Loucy (cell line): Measurements from ENCODE around the gene BTN2A1.
"Not testable (repeated sequence)": the region's sequence is repeated elsewhere in the genome, so short reads cannot be mapped to it uniquely, and the experiment has no call there.

Source experiments
- H2AFZ ChIP-seq: fragments of 200-600 bp; sonication (generic); 2 replicates; pipeline ENCODE4 v1.6.0; 2016; ENCODE audit warnings: antibody characterized with exemption, mild to moderate bottlenecking, low read length, moderate library complexity
- H3F3A ChIP-seq: fragments of 200-600 bp; 2 replicates; pipeline ENCODE4 v1.6.0; 2016; ENCODE audit warnings: antibody characterized with exemption, low read depth, mild to moderate bottlenecking
- H3K27me3 ChIP-seq: fragments of 200-600 bp; sonication (generic); 2 replicates; pipeline ENCODE4 v1.6.1; 2014; ENCODE audit warnings: low read length, mild to moderate bottlenecking; ENCODE audit not compliant: insufficient read depth, poor library complexity, severe bottlenecking
- H3K36me3 ChIP-seq: fragments of 200-600 bp; sonication (generic); 2 replicates; pipeline ENCODE4 v1.6.1; 2016; ENCODE audit warnings: low read length; ENCODE audit not compliant: insufficient read depth
- H3K4me1 ChIP-seq: fragments of 200-600 bp; sonication (generic); 2 replicates; pipeline ENCODE4 v1.5.1; 2014; ENCODE audit warnings: low read length, mild to moderate bottlenecking; ENCODE audit not compliant: insufficient read depth, poor library complexity, severe bottlenecking
- H3K4me2 ChIP-seq: fragments of 200-600 bp; sonication (generic); 2 replicates; pipeline ENCODE4 v1.6.0; 2014; ENCODE audit warnings: antibody characterized with exemption, low read length, low read depth, mild to moderate bottlenecking; ENCODE audit not compliant: poor library complexity, severe bottlenecking
- H3K4me3 ChIP-seq: fragments of 200-600 bp; sonication (generic); 2 replicates; pipeline ENCODE4 v1.5.1; 2014; ENCODE audit warnings: low read length, mild to moderate bottlenecking, mixed read lengths; ENCODE audit not compliant: poor library complexity, severe bottlenecking
- H3K79me2 ChIP-seq: fragments of 200-600 bp; sonication (generic); 2 replicates; pipeline ENCODE4 v1.6.1; 2014; ENCODE audit warnings: low read length; ENCODE audit not compliant: insufficient read depth
- H3K9ac ChIP-seq: fragments of 200-600 bp; sonication (generic); 2 replicates; pipeline ENCODE4 v1.6.0; 2014; ENCODE audit warnings: mild to moderate bottlenecking, low read depth, low read length, moderate library complexity; ENCODE audit not compliant: poor library complexity, severe bottlenecking
- H3K9me2 ChIP-seq: fragments of 200-600 bp; sonication (generic); replicated peaks from 2 replicates; pipeline ENCODE4 v1.6.1; 2016; ENCODE audit warnings: low read depth, low read length, mixed read lengths
- H3K9me3 ChIP-seq: fragments of 200-600 bp; sonication (generic); 2 replicates; pipeline ENCODE4 v1.6.1; 2014; ENCODE audit warnings: mild to moderate bottlenecking, antibody characterized with exemption, low read length, low read depth; ENCODE audit not compliant: insufficient read depth
- H4K20me1 ChIP-seq: fragments of 200-600 bp; sonication (generic); 2 replicates; pipeline ENCODE4 v1.6.0; 2014; ENCODE audit warnings: antibody characterized with exemption, low read length, mild to moderate bottlenecking; ENCODE audit not compliant: insufficient read depth, poor library complexity, severe bottlenecking
- EZH2phosphoT487 ChIP-seq: fragments of 200-600 bp; IDR thresholded peaks from 2 replicates; pipeline ENCODE4 v1.6.1; 2018; ENCODE audit warnings: antibody characterized with exemption, mild to moderate bottlenecking, moderate library complexity, borderline replicate concordance
- TF ChIP-seq, protein P1 (sequence below): fragments of 200-600 bp; sonication (generic); conservative IDR thresholded peaks from 2 replicates; pipeline ENCODE4 v1.5.1; 2014; ENCODE audit warnings: mild to moderate bottlenecking, antibody characterized with exemption, low read length

BTN2A1 gene

DNA sequence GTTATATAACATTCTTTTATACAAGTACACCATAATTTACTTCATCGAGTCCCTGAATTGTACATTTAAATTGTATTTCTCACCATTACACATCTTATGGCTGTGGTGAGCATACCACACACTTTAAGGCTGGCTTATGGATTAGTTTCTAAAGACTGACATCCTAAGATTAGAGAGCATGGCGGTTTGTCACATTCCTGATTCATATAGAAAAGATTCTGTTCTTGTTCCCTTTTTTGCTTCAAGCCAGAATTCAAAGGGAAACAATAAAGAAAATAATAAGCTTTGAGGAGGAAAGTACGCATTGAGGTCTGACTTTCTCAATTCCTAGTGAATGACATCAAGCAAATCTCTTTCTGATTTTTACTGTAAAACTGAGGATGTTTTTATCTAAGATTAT is 44.9 kb downstream of the BTN2A1 start:
- no peaks in the 10 kb centered on the region for H3K9me3 ChIP-seq
- no peaks in the 10 kb centered on the region for H3K79me2 ChIP-seq
- H2AFZ ChIP-seq, result no peak overlapping the region
- H3K9ac ChIP-seq, result peak overlapping the region; percentile 3
- peak overlapping the region; percentile 48 for H3K4me2 ChIP-seq
- H3K4me1 ChIP-seq, result peaks cover 28% of the 10 kb centered on the region
- no peaks in the 10 kb centered on the region for H3K9me2 ChIP-seq
- peak overlapping the region; percentile 13 for H3K4me3 ChIP-seq
- H3F3A ChIP-seq, result no peaks in the 10 kb centered on the region
- TF ChIP-seq EZH2phosphoT487, result no peak
- TF ChIP-seq, protein P1, sequence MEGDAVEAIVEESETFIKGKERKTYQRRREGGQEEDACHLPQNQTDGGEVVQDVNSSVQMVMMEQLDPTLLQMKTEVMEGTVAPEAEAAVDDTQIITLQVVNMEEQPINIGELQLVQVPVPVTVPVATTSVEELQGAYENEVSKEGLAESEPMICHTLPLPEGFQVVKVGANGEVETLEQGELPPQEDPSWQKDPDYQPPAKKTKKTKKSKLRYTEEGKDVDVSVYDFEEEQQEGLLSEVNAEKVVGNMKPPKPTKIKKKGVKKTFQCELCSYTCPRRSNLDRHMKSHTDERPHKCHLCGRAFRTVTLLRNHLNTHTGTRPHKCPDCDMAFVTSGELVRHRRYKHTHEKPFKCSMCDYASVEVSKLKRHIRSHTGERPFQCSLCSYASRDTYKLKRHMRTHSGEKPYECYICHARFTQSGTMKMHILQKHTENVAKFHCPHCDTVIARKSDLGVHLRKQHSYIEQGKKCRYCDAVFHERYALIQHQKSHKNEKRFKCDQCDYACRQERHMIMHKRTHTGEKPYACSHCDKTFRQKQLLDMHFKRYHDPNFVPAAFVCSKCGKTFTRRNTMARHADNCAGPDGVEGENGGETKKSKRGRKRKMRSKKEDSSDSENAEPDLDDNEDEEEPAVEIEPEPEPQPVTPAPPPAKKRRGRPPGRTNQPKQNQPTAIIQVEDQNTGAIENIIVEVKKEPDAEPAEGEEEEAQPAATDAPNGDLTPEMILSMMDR, result no peak
- H4K20me1 ChIP-seq, result no peaks in the 10 kb centered on the region
- no peaks in the 10 kb centered on the region for H3K36me3 ChIP-seq
- H3K27me3 ChIP-seq, result no peaks in the 10 kb centered on the region

GRCh38 chr6:26507658-26508057 is 49.9 kb downstream of the BTN2A1 start:
- Histone ChIP-seq H3K9ac (no peak overlapping the region), H3K9me3 (no peaks in the 10 kb centered on the region), H3K79me2 (no peaks in the 10 kb centered on the region), H3K4me3 (no peak overlapping the region), H3K4me1 (peaks cover 3% of the 10 kb centered on the region), H3F3A (no peaks in the 10 kb centered on the region), H2AFZ (no peak overlapping the region), H3K27me3 (no peaks in the 10 kb centered on the region), H3K9me2 (no peaks in the 10 kb centered on the region), H3K36me3 (no peaks in the 10 kb centered on the region), H3K4me2 (no peak overlapping the region), H4K20me1 (no peaks in the 10 kb centered on the region)
- no peak for TF ChIP-seq EZH2phosphoT487
- TF ChIP-seq, protein P1, result no peak

GRCh38 chr6:26511033-26511432 is 53.3 kb downstream of the BTN2A1 start:
- H3K27me3 ChIP-seq, H3K9ac ChIP-seq, H4K20me1 ChIP-seq, H3K9me3 ChIP-seq, H3K4me3 ChIP-seq, H3K4me2 ChIP-seq, H3K9me2 ChIP-seq, H3F3A ChIP-seq, H2AFZ ChIP-seq, H3K79me2 ChIP-seq, H3K36me3 ChIP-seq, H3K4me1 ChIP-seq: not testable (repeated sequence)

- no peaks in the 10 kb centered on the region for H3K27me3 ChIP-seq
- H3K9me2 ChIP-seq, result no peaks in the 10 kb centered on the region
- no peaks in the 10 kb centered on the region for H4K20me1 ChIP-seq
- H3K4me1 ChIP-seq, result peaks cover 1% of the 10 kb centered on the region
- H2AFZ ChIP-seq, result peak overlapping the region; percentile 56; the same call in 1 of the 2 replicates
- no peaks in the 10 kb centered on the region for H3K79me2 ChIP-seq
- TF ChIP-seq EZH2phosphoT487, result no peak
- TF ChIP-seq, protein P1, result no peak
- H3K9ac ChIP-seq, result no peak overlapping the region
- no peaks in the 10 kb centered on the region for H3F3A ChIP-seq
- H3K36me3 ChIP-seq, result no peaks in the 10 kb centered on the region
- no peaks in the 10 kb centered on the region for H3K9me3 ChIP-seq
- no peak overlapping the region for H3K4me2 ChIP-seq
- no peak overlapping the region for H3K4me3 ChIP-seq
These were observed 57.2 kb downstream of the BTN2A1 start for GRCh38 chr6:26514984-26515383.
